Astrocyte (in vitro differentiated cells and primary cell): ENCODE results near the gene SKIC3.

Experiments
- CTCF ChIP-seq: IDR thresholded peaks from 2 replicates; pipeline ENCODE4 v1.5.1; 2011; ENCODE audit warnings: low read depth, mild to moderate bottlenecking, inconsistent platforms, low read length, moderate library complexity; ENCODE audit not compliant: insufficient read depth
- EZH2 ChIP-seq: IDR thresholded peaks from 2 replicates; pipeline ENCODE4 v1.6.1; 2012; ENCODE audit warnings: mild to moderate bottlenecking, low read length, inconsistent platforms; ENCODE audit not compliant: insufficient read depth

GRCh38 chr5:95564450-95564849 is 9.7 kb upstream of the SKIC3 start:
- TF ChIP-seq CTCF (no peak), EZH2 (no peak)
